ENCODE data around the gene SEMG1. TPM values are rescaled to one million over a fixed set of nuclear protein-coding genes. Genes with fewer than 3 reads are reported as not detected.

Gene SEMG1
- total and polyA plus RNA-seq, 2 donors (not counting 1 experiment from before 2014, with no cell fraction given): not detected

- H3K9me3 Mint-ChIP-seq (ENCODE audit: insufficient read depth): no peaks in the 10 kb centered on the region
- intact Hi-C loops (cut with micrococcal nuclease): no loop called here
- no peaks in the 10 kb centered on the region for H3K79me2 ChIP-seq (ENCODE audit: control insufficient read depth, insufficient read depth, low read length)
These were observed 51.8 kb downstream of the SEMG1 start for GRCh38 chr20:45258664-45259063.

More at GRCh38 chr20:45258664-45259063, 51.8 kb downstream of the SEMG1 start:
- 50% methylated on average over 1 of the region's 2 CpGs for WGBS (ENCODE audit: insufficient coverage)
- peaks cover 0 to 11% (median 5%) of the 10 kb centered on the region in 4 experiments for H3K27me3 ChIP-seq (replicated peaks in 1 of 4; ENCODE audit: control extremely low read depth in 1 of 4, control insufficient read depth in 3 of 4, insufficient read depth in 4 of 4, low read length in 3 of 4)
- POLR2A ChIA-PET: no interaction called here
- Mint-ChIP-seq H3K4me3 (no peak overlapping the region), H3K4me1 (no peaks in the 10 kb centered on the region), H3K27ac (no peak overlapping the region), H3K27me3 (peaks cover 47% of the 10 kb centered on the region)
- H2AFZ ChIP-seq (ENCODE audit: insufficient read depth, low read depth, low read length, poor library complexity, severe bottlenecking): no peak overlapping the region
- TF ChIP-seq EZH2 (IDR thresholded peaks at IDR 0.05; ENCODE audit: borderline replicate concordance, insufficient read depth, low read depth, low read length, poor library complexity, severe bottlenecking) (no peak), CTCF (IDR thresholded peaks at IDR 0.05) (no peak)
- no peaks in the 10 kb centered on the region for H3K36me3 ChIP-seq (replicated peaks in 1 of 2; ENCODE audit: control extremely low read depth in 1 of 2, control insufficient read depth in 1 of 2, extremely low read depth in 1 of 2, insufficient read depth in 2 of 2, low read length in 1 of 2)
- H3K27ac ChIP-seq (ENCODE audit: low read length in 2 of 2): no peak overlapping the region
- DNase-seq (no peak), ATAC-seq (ENCODE audit: low read depth) (no peak)
- CTCF ChIA-PET: no interaction called here
- H3K4me3 ChIP-seq (ENCODE audit: control extremely low read depth in 1 of 5, extremely low read depth in 1 of 5, insufficient read depth in 1 of 5, low read depth in 2 of 5, low read length in 4 of 5): no peak overlapping the region
- H3K9me3 ChIP-seq (ENCODE audit: control extremely low read depth in 1 of 3, control insufficient read depth in 2 of 3, insufficient read depth in 1 of 3, low read length in 2 of 3): peaks cover 0 to 3% (median 0%) of the 10 kb centered on the region in 3 donors
- no peaks in the 10 kb centered on the region for H4K20me1 ChIP-seq (ENCODE audit: control insufficient read depth, insufficient read depth, low read length, poor library complexity, severe bottlenecking)
- H3K4me1 ChIP-seq (ENCODE audit: control insufficient read depth in 2 of 2, insufficient read depth in 2 of 2, low read length in 2 of 2): no peaks in the 10 kb centered on the region
- H3K4me2 ChIP-seq (replicated peaks; ENCODE audit: low read depth, low read length, poor library complexity, severe bottlenecking): no peak overlapping the region
- no peak overlapping the region for H3K9ac ChIP-seq (ENCODE audit: low read length)

Other genes with a start within 250 kb of the SEMG1 start
- gene TOMM34, start 246.6 kb upstream of the SEMG1 start, total RNA-seq: 21.8 and 21.9 TPM in 2 replicates
- gene TOMM34, start 246.6 kb upstream of the SEMG1 start, polyA plus RNA-seq: 17.5 and 19.1 TPM in 2 replicates
- 323 and 324 TPM in 2 replicates for gene STK4, start 240.5 kb upstream of the SEMG1 start, total RNA-seq
- 38.9 and 66.0 TPM in 2 replicates for gene STK4, start 240.5 kb upstream of the SEMG1 start, polyA plus RNA-seq
- gene KCNS1, start 105.9 kb upstream of the SEMG1 start, total RNA-seq: not detected in 2 replicates
- 0.04 TPM in 1 of 2 replicates, not detected in the other for gene KCNS1, start 105.9 kb upstream of the SEMG1 start, polyA plus RNA-seq
- gene WFDC5, start 91.9 kb upstream of the SEMG1 start, total RNA-seq: not detected in 2 replicates
- gene WFDC5, start 91.9 kb upstream of the SEMG1 start, polyA plus RNA-seq: not detected in 2 replicates
- not detected in 2 replicates for gene WFDC12, start 82.6 kb upstream of the SEMG1 start, total RNA-seq
- gene WFDC12, start 82.6 kb upstream of the SEMG1 start, polyA plus RNA-seq: not detected in 2 replicates
- gene PI3, start 32.1 kb upstream of the SEMG1 start, total RNA-seq: not detected in 2 replicates
- gene PI3, start 32.1 kb upstream of the SEMG1 start, polyA plus RNA-seq: 0.24 TPM in 1 of 2 replicates, not detected in the other
- not detected in 2 replicates for gene SEMG2, start 14.3 kb downstream of the SEMG1 start, total RNA-seq
- gene SEMG2, start 14.3 kb downstream of the SEMG1 start, polyA plus RNA-seq: not detected in 2 replicates
- not detected in 2 replicates for gene SLPI, start 47.5 kb downstream of the SEMG1 start, total RNA-seq
- gene SLPI, start 47.5 kb downstream of the SEMG1 start, polyA plus RNA-seq: not detected in 2 replicates
- not detected in 2 replicates for gene RBPJL, start 99.8 kb downstream of the SEMG1 start, total RNA-seq
- not detected in 2 replicates for gene RBPJL, start 99.8 kb downstream of the SEMG1 start, polyA plus RNA-seq
- gene MATN4, start 101.3 kb downstream of the SEMG1 start, total RNA-seq: not detected in 2 replicates
- not detected in 2 replicates for gene MATN4, start 101.3 kb downstream of the SEMG1 start, polyA plus RNA-seq
- 0.19 TPM in 1 of 2 replicates, not detected in the other for gene SDC4, start 141.4 kb downstream of the SEMG1 start, total RNA-seq
- 0.04 and 0.20 TPM in 2 replicates for gene SDC4, start 141.4 kb downstream of the SEMG1 start, polyA plus RNA-seq
- 57.7 and 61.4 TPM in 2 replicates for gene SYS1, start 156.1 kb downstream of the SEMG1 start, total RNA-seq
- gene SYS1, start 156.1 kb downstream of the SEMG1 start, polyA plus RNA-seq: 25.1 and 25.3 TPM in 2 replicates
- not detected in 2 replicates for gene TP53TG5, start 171.3 kb downstream of the SEMG1 start, total RNA-seq
- gene TP53TG5, start 171.3 kb downstream of the SEMG1 start, polyA plus RNA-seq: not detected in 2 replicates
- 3.6 TPM in 2 replicates for gene DBNDD2, start 201.3 kb downstream of the SEMG1 start, total RNA-seq
- 3.1 and 9.1 TPM in 2 replicates for gene DBNDD2, start 201.3 kb downstream of the SEMG1 start, polyA plus RNA-seq
- gene PIGT, start 209.1 kb downstream of the SEMG1 start, total RNA-seq: 106 and 110 TPM in 2 replicates
- gene PIGT, start 209.1 kb downstream of the SEMG1 start, polyA plus RNA-seq: 41.5 and 51.6 TPM in 2 replicates